BLaER1 treated with 17β-estradiol and CSF1 and Interleukin-3, amounts not matched to agents 10 nM and 100 nM (cell line): ENCODE measurements around the gene MYO1B.
"Not testable (repeated sequence)": the region's sequence is repeated elsewhere in the genome, so short reads cannot be mapped to it uniquely, and the experiment has no call there.

Experiments
- H3K27ac ChIP-seq, 11 experiments: shearing (Covaris generic); formaldehyde crosslinking; 2 replicates each; pipeline ENCODE4 v1.8.1; 2022
- H3K27me3 ChIP-seq, 11 experiments: shearing (Covaris generic); formaldehyde crosslinking; 2 replicates each; pipeline ENCODE4 v1.8.1; 2022
- H3K36me3 ChIP-seq, 11 experiments: shearing (Covaris generic); formaldehyde crosslinking; 2 replicates each; pipeline ENCODE4 v1.8.1; 2022
- H3K4me1 ChIP-seq, 10 experiments: shearing (Covaris generic); formaldehyde crosslinking; 2 replicates each; pipeline ENCODE4 v1.8.1; 2022
- H3K4me2 ChIP-seq, 11 experiments: shearing (Covaris generic); formaldehyde crosslinking; 2 replicates each; pipeline ENCODE4 v1.8.1; 2022
- H3K4me3 ChIP-seq, 10 experiments: shearing (Covaris generic); formaldehyde crosslinking; 2 replicates each; pipeline ENCODE4 v1.8.1; 2022
- H3K9ac ChIP-seq, 11 experiments: shearing (Covaris generic); formaldehyde crosslinking; 2 replicates each; pipeline ENCODE4 v1.8.1; 2022
- H3K9me3 ChIP-seq, 11 experiments: shearing (Covaris generic); formaldehyde crosslinking; replicated peaks in 1 of 11; 2 replicates each; pipeline ENCODE4 v1.8.1; 2022
- H4K20me1 ChIP-seq, 11 experiments: shearing (Covaris generic); formaldehyde crosslinking; 2 replicates each; pipeline ENCODE4 v1.8.1; 2022
- Cebpa-rat ChIP-seq, 11 experiments: shearing (Covaris generic); IDR thresholded peaks; 2 replicates each; pipeline ENCODE4 v1.8.1; 2022

The MYO1B gene

DNA sequence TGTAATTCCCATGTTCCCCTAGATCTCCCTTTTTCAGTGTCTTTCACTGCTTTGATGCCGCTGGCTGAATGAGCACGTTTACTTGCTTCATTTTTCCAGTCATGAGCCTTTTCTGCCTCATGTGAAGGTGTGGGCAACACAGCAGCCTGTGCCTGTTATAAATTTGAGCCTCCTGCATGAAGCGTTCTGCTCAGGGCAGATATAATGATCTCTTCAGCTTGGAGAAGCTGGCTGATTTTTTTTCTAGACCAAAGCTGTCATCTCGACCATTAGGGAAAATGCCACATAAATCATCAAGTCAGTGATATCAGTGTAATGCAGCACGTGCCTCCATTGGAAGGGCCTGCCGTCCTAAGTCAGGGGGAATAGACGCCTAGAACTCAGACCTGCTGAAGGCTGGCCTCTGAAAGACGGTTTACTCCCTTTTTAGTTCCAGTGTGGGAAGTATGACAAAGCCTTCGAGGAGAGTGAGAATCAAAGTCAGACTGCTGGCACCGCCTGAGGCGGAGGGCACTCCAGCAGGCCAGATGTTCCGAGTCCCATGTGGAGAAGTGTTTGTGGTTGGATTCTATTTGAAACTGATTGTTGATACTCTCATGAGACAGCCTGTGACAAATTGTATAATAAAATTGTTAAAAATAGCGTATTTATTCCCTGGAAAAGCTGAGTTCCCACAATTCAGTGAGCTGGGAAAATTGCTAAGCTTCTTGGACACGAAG, 196.5 kb downstream of the MYO1B start:
- H4K20me1 ChIP-seq, result no peaks in the 10 kb centered on the region
- no peak overlapping the region for H3K4me2 ChIP-seq
- no peaks in the 10 kb centered on the region for H3K36me3 ChIP-seq
- TF ChIP-seq Cebpa-rat (IDR thresholded peaks at IDR 0.05), result no peak
- no peak overlapping the region for H3K9ac ChIP-seq
- H3K27ac ChIP-seq, result no peak overlapping the region
- no peak overlapping the region for H3K4me3 ChIP-seq
- H3K27me3 ChIP-seq, result no peaks in the 10 kb centered on the region
- no peaks in the 10 kb centered on the region for H3K9me3 ChIP-seq
- H3K4me1 ChIP-seq, result peaks cover 2 to 19% (median 13%) of the 10 kb centered on the region in 10 experiments

DNA sequence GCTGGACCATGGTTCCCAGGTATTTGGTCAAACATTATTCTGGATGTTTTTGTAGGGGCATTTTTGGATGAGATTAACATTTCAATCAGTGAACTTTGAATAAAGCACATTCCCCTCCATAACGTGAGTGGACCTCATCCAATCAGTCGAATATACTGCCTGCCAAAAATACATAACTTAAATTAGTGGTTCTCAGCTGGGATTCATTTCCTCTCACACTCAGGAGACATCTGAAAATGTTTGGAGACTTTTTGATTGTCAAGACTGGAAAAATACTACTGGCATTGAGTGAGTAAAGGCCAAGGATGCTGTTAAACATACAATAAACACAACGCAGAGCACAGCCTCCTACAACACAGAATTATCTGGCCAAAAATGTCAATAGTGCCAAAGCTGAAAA, 198.2 kb downstream of the MYO1B start:
- H3K9me3 ChIP-seq, result peaks cover 0 to 6% (median 0%) of the 10 kb centered on the region in 11 experiments; a peak in 4 of 22 replicates
- no peak overlapping the region for H3K9ac ChIP-seq
- H3K4me1 ChIP-seq, result peaks cover 0 to under 1% (median 0%) of the 10 kb centered on the region in 10 experiments; a peak in 2 of 20 replicates
- H3K4me2 ChIP-seq, result no peak overlapping the region
- H3K36me3 ChIP-seq, result no peaks in the 10 kb centered on the region
- no peak for TF ChIP-seq Cebpa-rat (IDR thresholded peaks at IDR 0.05)
- no peak overlapping the region for H3K4me3 ChIP-seq
- no peaks in the 10 kb centered on the region for H4K20me1 ChIP-seq
- no peaks in the 10 kb centered on the region for H3K27me3 ChIP-seq
- H3K27ac ChIP-seq, result no peak overlapping the region

DNA sequence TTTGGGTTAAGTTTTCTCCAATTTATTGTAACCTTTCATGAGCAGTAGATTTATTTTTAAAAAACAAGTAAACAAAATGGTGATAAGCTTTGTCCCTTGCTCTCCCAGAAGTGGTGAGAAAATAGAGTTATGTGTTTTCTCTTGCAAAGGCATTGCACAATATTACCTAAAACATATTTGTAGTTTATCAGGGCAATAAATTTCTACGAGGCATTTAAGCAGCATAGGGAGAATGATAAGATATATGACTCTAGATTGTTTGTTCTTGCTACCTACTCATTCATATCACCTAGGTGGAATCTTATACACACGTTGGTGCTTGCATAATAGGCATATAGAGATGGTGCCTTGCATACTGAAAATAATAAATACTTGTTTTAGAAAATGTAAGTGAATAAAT, 201.7 kb downstream of the MYO1B start:
- Histone ChIP-seq H3K9ac (no peak overlapping the region), H4K20me1 (no peaks in the 10 kb centered on the region), H3K27ac (no peak overlapping the region), H3K4me1 (no peaks in the 10 kb centered on the region), H3K4me2 (no peak overlapping the region), H3K27me3 (no peaks in the 10 kb centered on the region), H3K9me3 (peaks cover 0 to 6% (median 0%) of the 10 kb centered on the region in 11 experiments; a peak in 4 of 22 replicates), H3K4me3 (no peak overlapping the region), H3K36me3 (no peaks in the 10 kb centered on the region)
- 0 out of 22 replicates have a peak, but pooled peaks of 1 of the 11 experiments have one; percentile 13 for TF ChIP-seq Cebpa-rat (IDR thresholded peaks at IDR 0.05)

DNA sequence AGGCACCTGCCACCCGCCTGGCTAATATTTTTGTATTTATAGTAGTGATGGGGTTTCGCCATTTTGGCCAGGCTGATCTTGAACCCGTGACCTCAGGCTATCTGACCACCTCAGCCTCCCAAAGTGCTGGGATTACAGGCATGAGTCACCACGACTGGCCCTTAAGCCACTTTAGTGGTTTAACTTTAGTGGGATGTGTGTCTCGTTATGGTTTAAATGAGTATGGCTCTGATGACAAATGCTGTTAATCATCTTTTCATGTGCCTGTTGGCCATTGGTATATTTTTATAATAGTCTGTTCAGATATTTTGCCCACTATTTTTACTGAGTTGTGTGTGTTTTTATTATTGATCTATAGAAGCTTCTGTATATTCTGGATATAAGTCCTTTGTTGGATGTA, 205.9 kb downstream of the MYO1B start:
- Histone ChIP-seq H3K9me3 (peaks cover 0 to 20% (median 10%) of the 10 kb centered on the region in 11 experiments; a peak in 15 of 22 replicates), H3K27me3 (no peaks in the 10 kb centered on the region), H3K9ac (no peak overlapping the region), H3K27ac (no peak overlapping the region), H3K36me3 (no peaks in the 10 kb centered on the region), H3K4me3 (no peak overlapping the region), H4K20me1 (no peaks in the 10 kb centered on the region), H3K4me1 (no peaks in the 10 kb centered on the region), H3K4me2 (no peak overlapping the region)
- TF ChIP-seq Cebpa-rat (IDR thresholded peaks at IDR 0.05), result no peak

DNA sequence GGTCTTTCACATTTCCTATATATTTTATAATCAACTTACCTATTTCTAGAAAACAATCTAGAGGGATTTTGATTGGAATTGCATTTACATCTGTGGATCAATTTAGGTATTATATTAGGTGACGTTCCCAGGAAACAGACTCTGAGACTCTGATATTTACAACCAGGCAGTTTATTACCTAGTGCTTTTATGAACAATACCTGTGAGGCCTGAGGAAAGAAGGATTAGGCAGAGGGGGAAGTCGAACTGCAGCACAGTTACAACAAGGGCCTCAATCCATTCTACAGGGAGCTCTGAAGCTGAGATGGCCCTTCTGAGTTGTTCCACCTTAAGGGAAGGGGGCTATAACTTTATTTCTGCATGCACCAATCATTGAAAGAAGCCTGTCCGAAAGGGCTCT, 206.9 kb downstream of the MYO1B start:
- Histone ChIP-seq H4K20me1 (no peaks in the 10 kb centered on the region), H3K4me1 (no peaks in the 10 kb centered on the region), H3K27me3 (no peaks in the 10 kb centered on the region), H3K4me2 (no peak overlapping the region), H3K4me3 (no peak overlapping the region), H3K9ac (no peak overlapping the region), H3K27ac (no peak overlapping the region), H3K36me3 (no peaks in the 10 kb centered on the region), H3K9me3 (peaks cover 0 to 20% (median 10%) of the 10 kb centered on the region in 11 experiments; a peak in 15 of 22 replicates)
- no peak for TF ChIP-seq Cebpa-rat (IDR thresholded peaks at IDR 0.05)

DNA sequence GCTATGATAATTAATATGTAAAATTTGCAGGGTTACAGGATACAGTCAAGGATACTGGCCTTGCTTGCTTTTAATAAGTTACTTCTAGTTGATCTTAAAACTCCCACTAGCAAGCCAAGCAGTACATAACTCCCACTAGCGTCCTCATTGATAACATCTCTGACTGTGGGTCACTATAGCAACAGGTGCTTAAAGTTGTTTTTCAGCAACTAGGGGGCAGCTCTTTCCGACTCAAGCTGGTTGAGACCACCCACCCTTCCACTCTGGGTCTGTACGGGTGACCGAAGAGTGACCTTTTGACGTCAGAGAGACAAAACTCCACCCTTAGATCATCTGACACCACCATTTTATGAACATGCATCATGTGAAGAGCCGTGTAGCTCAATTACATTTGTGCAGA, 208.6 kb downstream of the MYO1B start:
- H3K9me3 ChIP-seq, result peaks cover 0 to 17% (median 7%) of the 10 kb centered on the region in 11 experiments; a peak in 14 of 22 replicates
- no peaks in the 10 kb centered on the region for H3K4me1 ChIP-seq
- TF ChIP-seq Cebpa-rat (IDR thresholded peaks at IDR 0.05), result no peak
- no peak overlapping the region for H3K9ac ChIP-seq
- no peaks in the 10 kb centered on the region for H4K20me1 ChIP-seq
- no peak overlapping the region for H3K4me3 ChIP-seq
- H3K36me3 ChIP-seq, result no peaks in the 10 kb centered on the region
- no peak overlapping the region for H3K4me2 ChIP-seq
- H3K27ac ChIP-seq, result no peak overlapping the region
- no peaks in the 10 kb centered on the region for H3K27me3 ChIP-seq

DNA sequence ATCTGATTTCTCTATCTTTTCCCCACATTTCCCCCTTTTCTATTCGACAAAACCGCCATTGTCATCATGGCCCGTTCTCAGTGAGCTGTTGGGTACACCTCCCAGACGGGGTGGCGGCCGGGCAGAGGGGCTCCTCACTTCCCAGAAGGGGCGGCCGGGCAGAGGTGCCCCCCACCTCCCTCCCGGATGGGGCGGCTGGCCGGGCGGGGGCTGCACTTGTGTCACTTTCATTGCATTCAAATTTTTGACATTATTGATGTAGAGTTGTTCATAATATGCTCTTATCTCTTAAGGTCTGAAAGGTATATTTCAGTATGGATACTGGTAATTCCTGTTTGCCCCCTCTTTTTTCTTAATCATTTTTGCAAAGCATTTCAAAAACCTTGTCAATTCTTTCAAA, 211.3 kb downstream of the MYO1B start:
- H3K9ac ChIP-seq, H3K36me3 ChIP-seq, H4K20me1 ChIP-seq: not testable (repeated sequence)

DNA sequence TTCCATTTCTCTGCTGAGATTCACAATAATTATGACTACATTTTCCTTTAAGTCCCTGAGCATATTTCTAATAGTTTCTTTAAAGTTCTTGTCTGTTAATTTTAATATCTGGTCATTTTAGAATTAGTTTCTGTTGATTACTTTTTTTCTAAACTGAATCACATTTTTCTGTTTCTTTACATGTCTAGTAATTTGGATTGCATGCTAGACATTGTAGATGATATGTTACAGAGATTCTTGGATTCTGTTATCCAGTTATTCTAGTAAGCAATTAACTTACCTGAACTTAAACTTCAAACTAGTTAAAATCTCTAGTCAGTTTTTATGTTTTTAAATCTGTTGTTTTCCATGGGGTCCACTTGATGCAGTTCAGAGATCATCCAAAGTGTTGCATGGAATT, 214.0 kb downstream of the MYO1B start:
- no peak for TF ChIP-seq Cebpa-rat (IDR thresholded peaks at IDR 0.05)
- H3K9me3 ChIP-seq, result peaks cover 8 to 26% (median 17%) of the 10 kb centered on the region in 11 experiments; a peak in 19 of 22 replicates
- no peak overlapping the region for H3K27ac ChIP-seq

More for the DNA sequence above, 211.3 kb downstream of the MYO1B start:
- not testable (repeated sequence) for H3K27ac ChIP-seq, H3K27me3 ChIP-seq, H3K4me2 ChIP-seq, H3K4me1 ChIP-seq, H3K4me3 ChIP-seq
- peaks cover 8 to 31% (median 17%) of the 10 kb centered on the region in 11 experiments; a peak in 19 of 22 replicates for H3K9me3 ChIP-seq

DNA sequence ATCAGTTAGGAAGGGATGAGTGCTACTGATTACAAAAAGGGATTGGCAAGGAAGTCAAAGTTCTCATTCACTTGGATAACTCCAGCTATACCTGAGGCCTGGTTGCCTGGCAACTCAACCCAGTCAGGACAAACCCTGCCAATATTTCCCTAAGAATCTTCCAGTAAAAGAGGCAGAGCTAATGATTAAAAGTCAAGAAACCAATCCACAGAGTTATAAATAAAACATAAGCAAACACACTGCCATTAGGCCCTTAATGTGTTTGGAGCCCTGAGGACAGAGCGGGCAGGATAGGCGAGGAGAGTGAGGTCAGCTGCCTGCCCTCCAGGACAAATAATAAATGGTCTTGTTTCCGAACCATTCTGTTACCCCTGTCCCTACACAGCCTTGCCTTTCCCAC, 217.2 kb downstream of the MYO1B start:
- Histone ChIP-seq H3K27me3 (no peaks in the 10 kb centered on the region), H3K4me1 (peaks cover 0 to 4% (median 0%) of the 10 kb centered on the region in 10 experiments; a peak in 2 of 20 replicates), H3K4me2 (no peak overlapping the region), H3K36me3 (no peaks in the 10 kb centered on the region), H4K20me1 (no peaks in the 10 kb centered on the region), H3K4me3 (no peak overlapping the region), H3K9me3 (peaks cover 8 to 17% (median 10%) of the 10 kb centered on the region in 11 experiments; a peak in 15 of 22 replicates), H3K27ac (no peak overlapping the region), H3K9ac (no peak overlapping the region)
- no peak for TF ChIP-seq Cebpa-rat (IDR thresholded peaks at IDR 0.05)

More for the DNA sequence above, 214.0 kb downstream of the MYO1B start:
- Histone ChIP-seq H3K36me3 (no peaks in the 10 kb centered on the region), H3K27me3 (no peaks in the 10 kb centered on the region), H3K4me1 (no peaks in the 10 kb centered on the region), H3K4me3 (no peak overlapping the region), H4K20me1 (no peaks in the 10 kb centered on the region), H3K9ac (no peak overlapping the region), H3K4me2 (no peak overlapping the region)

DNA sequence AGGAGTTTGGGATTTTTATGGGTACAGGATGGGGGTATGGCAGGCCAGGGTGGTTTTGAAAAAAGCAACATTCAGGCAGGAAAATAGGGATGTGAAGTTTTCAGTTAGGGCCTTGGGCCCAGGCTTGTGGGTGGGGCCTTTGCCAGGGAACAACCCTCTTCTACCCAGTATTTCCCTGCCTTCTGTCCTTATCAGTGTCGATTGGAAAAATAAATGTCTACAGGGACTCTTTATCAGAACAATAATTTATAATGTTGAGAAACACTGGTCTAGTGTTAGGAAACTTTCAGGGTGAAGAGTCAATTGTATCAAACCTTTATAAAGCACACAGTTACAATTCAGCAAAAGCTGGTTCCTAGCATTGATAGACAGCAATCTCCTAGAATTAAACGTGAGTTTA, 218.6 kb downstream of the MYO1B start:
- no peak overlapping the region for H3K27ac ChIP-seq
- H3K4me2 ChIP-seq, result no peak overlapping the region
- H3K36me3 ChIP-seq, result no peaks in the 10 kb centered on the region
- no peak overlapping the region for H3K4me3 ChIP-seq
- no peak overlapping the region for H3K9ac ChIP-seq
- H4K20me1 ChIP-seq, result no peaks in the 10 kb centered on the region
- peaks cover 8 to 14% (median 10%) of the 10 kb centered on the region in 11 experiments; a peak in 15 of 22 replicates for H3K9me3 ChIP-seq
- no peaks in the 10 kb centered on the region for H3K27me3 ChIP-seq
- TF ChIP-seq Cebpa-rat (IDR thresholded peaks at IDR 0.05), result no peak
- peaks cover 0 to 4% (median 0%) of the 10 kb centered on the region in 10 experiments; a peak in 2 of 20 replicates for H3K4me1 ChIP-seq
